Thyroid gland (tissue), 4 donors: Measurements from ENCODE around the gene KAZN.

Experiments
- POLR2A ChIP-seq, 2 donors: fragments of 450-650 bp; IDR thresholded peaks; one replicate each; pipeline ENCODE4 v1.6.1; 2017; ENCODE audit warnings: antibody characterized with exemption in 2 of 2, mild to moderate bottlenecking in 2 of 2, moderate library complexity in 1 of 2
- TF ChIP-seq, protein P1 (sequence below), 6 experiments: fragments of 200-600 bp in 3 of 6; fragments of 450-650 bp in 3 of 6; sonication (generic) in 3 of 6; IDR thresholded peaks; one replicate each; pipeline ENCODE4 v1.5.1; 2016 to 2019; ENCODE audit warnings: antibody characterized with exemption in 6 of 6, mild to moderate bottlenecking in 2 of 6, inconsistent platforms in 1 of 6, moderate library complexity in 1 of 6

DNA sequence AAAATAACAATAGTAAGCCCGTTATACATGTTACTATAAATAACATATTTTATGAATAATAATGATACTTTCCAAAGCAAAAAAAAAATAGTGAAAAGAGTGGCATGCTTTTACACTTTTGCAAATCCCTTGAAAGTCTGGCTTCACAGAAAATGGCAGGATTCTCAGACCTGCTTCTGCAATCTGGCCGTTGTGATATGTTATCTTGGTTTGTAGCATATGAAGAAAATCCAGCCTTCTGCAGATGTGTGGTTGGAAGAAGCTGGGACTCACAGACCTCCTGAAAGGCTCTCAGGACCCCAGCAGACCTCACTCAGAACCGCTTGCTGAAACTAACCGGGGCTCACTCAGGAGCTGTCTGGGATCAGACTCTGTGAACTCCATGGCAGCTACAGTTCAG lies 299.1 kb downstream of the KAZN start:
- no peak for TF ChIP-seq POLR2A (IDR thresholded peaks at IDR 0.05)
- TF ChIP-seq, protein P1, sequence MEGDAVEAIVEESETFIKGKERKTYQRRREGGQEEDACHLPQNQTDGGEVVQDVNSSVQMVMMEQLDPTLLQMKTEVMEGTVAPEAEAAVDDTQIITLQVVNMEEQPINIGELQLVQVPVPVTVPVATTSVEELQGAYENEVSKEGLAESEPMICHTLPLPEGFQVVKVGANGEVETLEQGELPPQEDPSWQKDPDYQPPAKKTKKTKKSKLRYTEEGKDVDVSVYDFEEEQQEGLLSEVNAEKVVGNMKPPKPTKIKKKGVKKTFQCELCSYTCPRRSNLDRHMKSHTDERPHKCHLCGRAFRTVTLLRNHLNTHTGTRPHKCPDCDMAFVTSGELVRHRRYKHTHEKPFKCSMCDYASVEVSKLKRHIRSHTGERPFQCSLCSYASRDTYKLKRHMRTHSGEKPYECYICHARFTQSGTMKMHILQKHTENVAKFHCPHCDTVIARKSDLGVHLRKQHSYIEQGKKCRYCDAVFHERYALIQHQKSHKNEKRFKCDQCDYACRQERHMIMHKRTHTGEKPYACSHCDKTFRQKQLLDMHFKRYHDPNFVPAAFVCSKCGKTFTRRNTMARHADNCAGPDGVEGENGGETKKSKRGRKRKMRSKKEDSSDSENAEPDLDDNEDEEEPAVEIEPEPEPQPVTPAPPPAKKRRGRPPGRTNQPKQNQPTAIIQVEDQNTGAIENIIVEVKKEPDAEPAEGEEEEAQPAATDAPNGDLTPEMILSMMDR (IDR thresholded peaks at IDR 0.05) = no peak
